Measurements from ENCODE around the gene TRHDE. TPM values are rescaled to one million over a fixed set of nuclear protein-coding genes. Genes with fewer than 3 reads are reported as not detected.

The TRHDE gene
- total and polyA plus RNA-seq, 2 donors (not counting 3 experiments of a cell fraction or from before 2014, with no cell fraction given): not detected

DNA sequence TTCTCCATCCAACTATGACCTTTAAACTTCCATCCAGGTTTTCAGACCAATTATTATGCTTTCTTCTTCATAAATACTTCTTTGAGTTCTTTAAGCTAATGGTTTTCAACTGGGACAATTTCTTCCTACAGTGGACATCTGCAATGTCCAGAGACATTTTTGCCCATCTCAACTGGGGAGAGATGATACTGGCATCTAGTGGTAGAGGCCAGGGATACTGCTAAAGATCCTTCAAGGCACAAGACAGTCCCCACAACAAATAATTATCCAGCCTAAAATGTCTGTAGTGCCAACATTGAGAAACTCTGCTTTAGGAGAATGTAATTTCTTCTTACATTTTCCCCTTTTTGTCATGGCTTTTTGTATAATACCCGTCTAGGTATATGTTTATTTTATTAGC is 10.6 kb downstream of the TRHDE start:
- TF ChIP-seq POLR2A (IDR thresholded peaks at IDR 0.05; ENCODE audit: low read depth, low read length) (no peak), POLR2AphosphoS5 (IDR thresholded peaks at IDR 0.05; ENCODE audit: insufficient read depth, low read depth, low read length) (no peak), FOS (IDR thresholded peaks at IDR 0.05; ENCODE audit: borderline replicate concordance, insufficient read depth, low read length) (no peak), JUN (IDR thresholded peaks at IDR 0.05; ENCODE audit: borderline replicate concordance, insufficient read depth, insufficient read length, low read depth) (no peak), GATA2 (IDR thresholded peaks at IDR 0.05; ENCODE audit: insufficient read depth, insufficient read length, low read depth, low read length) (no peak), EZH2 (IDR thresholded peaks at IDR 0.05; ENCODE audit: borderline replicate concordance, low read depth, low read length, severe bottlenecking) (no peak), MYC (IDR thresholded peaks at IDR 0.05; ENCODE audit: low read depth, low read length) (no peak)
- TF ChIP-seq, protein P1, sequence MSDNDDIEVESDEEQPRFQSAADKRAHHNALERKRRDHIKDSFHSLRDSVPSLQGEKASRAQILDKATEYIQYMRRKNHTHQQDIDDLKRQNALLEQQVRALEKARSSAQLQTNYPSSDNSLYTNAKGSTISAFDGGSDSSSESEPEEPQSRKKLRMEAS (IDR thresholded peaks at IDR 0.05; ENCODE audit: insufficient read depth, insufficient read length): no peak
- TF ChIP-seq, protein P2, sequence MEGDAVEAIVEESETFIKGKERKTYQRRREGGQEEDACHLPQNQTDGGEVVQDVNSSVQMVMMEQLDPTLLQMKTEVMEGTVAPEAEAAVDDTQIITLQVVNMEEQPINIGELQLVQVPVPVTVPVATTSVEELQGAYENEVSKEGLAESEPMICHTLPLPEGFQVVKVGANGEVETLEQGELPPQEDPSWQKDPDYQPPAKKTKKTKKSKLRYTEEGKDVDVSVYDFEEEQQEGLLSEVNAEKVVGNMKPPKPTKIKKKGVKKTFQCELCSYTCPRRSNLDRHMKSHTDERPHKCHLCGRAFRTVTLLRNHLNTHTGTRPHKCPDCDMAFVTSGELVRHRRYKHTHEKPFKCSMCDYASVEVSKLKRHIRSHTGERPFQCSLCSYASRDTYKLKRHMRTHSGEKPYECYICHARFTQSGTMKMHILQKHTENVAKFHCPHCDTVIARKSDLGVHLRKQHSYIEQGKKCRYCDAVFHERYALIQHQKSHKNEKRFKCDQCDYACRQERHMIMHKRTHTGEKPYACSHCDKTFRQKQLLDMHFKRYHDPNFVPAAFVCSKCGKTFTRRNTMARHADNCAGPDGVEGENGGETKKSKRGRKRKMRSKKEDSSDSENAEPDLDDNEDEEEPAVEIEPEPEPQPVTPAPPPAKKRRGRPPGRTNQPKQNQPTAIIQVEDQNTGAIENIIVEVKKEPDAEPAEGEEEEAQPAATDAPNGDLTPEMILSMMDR (IDR thresholded peaks at IDR 0.05; ENCODE audit: extremely low read depth in 1 of 2, insufficient read depth in 1 of 2, low read depth in 1 of 2, low read length in 2 of 2): no peak
- Histone ChIP-seq H3K9me1 (replicated peaks; ENCODE audit: control insufficient read depth, extremely low read depth, insufficient read depth, low read length) (no peaks in the 10 kb centered on the region), H3K4me3 (replicated peaks in 1 of 3; ENCODE audit: insufficient read depth in 1 of 3, low read depth in 1 of 3, low read length in 3 of 3) (no peak overlapping the region), H3K4me1 (ENCODE audit: control insufficient read depth, extremely low read depth, insufficient read depth, low read length) (no peaks in the 10 kb centered on the region), H3K36me3 (ENCODE audit: control insufficient read depth in 2 of 2, extremely low read depth in 1 of 2, insufficient read depth in 2 of 2, low read length in 2 of 2) (no peaks in the 10 kb centered on the region), H3K4me2 (ENCODE audit: insufficient read depth, low read length) (no peak overlapping the region), H3K9ac (replicated peaks; ENCODE audit: extremely low read depth, insufficient read depth, low read length) (no peak overlapping the region), H2AFZ (ENCODE audit: low read depth, low read length) (no peak overlapping the region), H3K27ac (ENCODE audit: insufficient read depth, low read depth, low read length) (no peak overlapping the region), H3K79me2 (ENCODE audit: control insufficient read depth, insufficient read depth, low read length) (no peaks in the 10 kb centered on the region), H3K27me3 (ENCODE audit: control insufficient read depth in 2 of 2, insufficient read depth in 2 of 2, low read length in 2 of 2) (no peaks in the 10 kb centered on the region), H4K20me1 (replicated peaks; ENCODE audit: control insufficient read depth, extremely low read depth, insufficient read depth, low read length) (no peaks in the 10 kb centered on the region), H3K9me3 (replicated peaks; ENCODE audit: control insufficient read depth, insufficient read depth, low read length) (no peaks in the 10 kb centered on the region)
- dilution Hi-C loops (cut with MboI; ENCODE audit: extremely low pct_ligation_motif_present, low sequenced_read_pairs): no loop called here
- POLR2A ChIA-PET: no interaction called here
- BruUV-seq (replicated peaks): no TSS peak
- intact Hi-C loops (cut with micrococcal nuclease): no loop called here
- FAIRE-seq: no peak
- DNase-seq (ENCODE audit: low read depth, low spot score): no peak
- CTCF ChIA-PET: no interaction called here
